Subcutaneous adipose tissue (tissue), 4 donors: ENCODE measurements around the gene ANKRD50. TPM values are rescaled to one million over a fixed set of nuclear protein-coding genes. Genes with fewer than 3 reads are reported as not detected.

Experiments used
- CTCF ChIP-seq: fragments of 450-650 bp; IDR thresholded peaks from one replicate; pipeline ENCODE4 v1.5.1; 2016; ENCODE audit warnings: low read depth, mild to moderate bottlenecking, control low read depth, antibody characterized with exemption, moderate library complexity
- total RNA-seq, 4 donors: library from RNA; depleted of rRNA; stranded (reverse); fragments of >200 nt; gene quantifications; one replicate each; pipeline ENCODE4 v1.1.0, GENCODE V29; 2016

The ANKRD50 gene
- total RNA-seq, 4 donors from 2014 or later: 12.6 to 18.0 (median 16.0) TPM

DNA sequence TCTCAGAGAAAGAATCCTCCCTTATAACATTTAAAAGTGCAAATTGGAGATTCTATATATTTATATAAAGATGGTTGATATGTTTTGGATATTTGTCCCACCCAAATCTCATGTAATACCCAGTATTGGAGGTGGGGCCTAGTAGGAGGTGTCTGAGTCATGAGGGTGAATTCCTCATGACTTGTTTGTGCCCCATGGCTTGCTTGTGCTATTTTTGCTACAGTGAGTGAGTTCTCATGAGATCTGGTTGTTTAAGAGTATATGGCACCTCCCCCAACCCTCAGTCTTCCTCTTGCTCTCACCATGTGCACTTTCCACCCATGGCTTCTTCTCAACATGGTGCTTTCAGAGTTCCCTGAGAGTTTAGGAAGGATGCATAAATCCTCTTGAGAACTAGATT, 9.5 kb upstream of the ANKRD50 start:
- no peak for TF ChIP-seq CTCF

GRCh38 chr4:124717101-124717500, 4.6 kb upstream of the ANKRD50 start:
- TF ChIP-seq CTCF: no peak

DNA sequence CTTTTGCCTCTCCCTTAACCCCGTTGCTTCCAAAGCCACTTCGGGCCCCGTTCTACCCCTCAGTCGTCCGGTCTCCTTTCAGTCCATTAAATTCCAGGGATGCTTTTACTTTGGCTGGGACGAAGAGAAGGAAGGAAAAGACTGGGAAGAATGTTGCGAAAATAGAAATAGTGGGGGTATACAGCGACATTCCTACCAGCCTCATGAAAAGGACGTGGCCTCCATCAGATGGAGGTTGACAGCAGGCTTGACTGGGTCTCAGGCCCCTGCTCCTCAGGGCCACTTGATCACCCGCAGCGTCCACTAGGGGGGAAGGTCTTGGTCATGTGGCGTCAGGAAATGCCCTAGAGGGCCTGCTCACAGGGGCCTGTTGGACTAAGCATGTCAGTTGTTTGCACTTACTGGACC, 657 bp upstream of the ANKRD50 start:
- TF ChIP-seq CTCF: no peak

- no peak for TF ChIP-seq CTCF
Observed at GRCh38 chr4:124711471-124712371, 811 bp downstream of the ANKRD50 start.

DNA sequence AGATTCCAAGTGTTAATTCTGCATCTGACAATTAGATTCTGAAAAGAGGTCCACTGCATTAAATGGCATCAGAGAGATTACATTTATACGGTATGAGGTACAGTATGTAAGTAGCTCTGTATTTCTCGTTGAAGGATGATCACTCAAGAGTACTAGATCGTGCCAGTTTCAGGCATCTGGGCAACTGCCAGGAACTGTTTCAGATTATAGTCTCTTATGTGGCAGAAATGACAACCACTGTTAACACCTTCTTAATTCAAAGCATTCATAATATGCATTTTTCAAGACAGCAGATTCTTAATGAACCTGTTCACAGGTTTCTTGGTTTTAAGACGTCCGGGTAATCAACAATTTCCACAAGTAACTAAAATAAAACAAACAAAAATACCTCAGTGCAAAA, 1.6 kb downstream of the ANKRD50 start:
- no peak for TF ChIP-seq CTCF

DNA sequence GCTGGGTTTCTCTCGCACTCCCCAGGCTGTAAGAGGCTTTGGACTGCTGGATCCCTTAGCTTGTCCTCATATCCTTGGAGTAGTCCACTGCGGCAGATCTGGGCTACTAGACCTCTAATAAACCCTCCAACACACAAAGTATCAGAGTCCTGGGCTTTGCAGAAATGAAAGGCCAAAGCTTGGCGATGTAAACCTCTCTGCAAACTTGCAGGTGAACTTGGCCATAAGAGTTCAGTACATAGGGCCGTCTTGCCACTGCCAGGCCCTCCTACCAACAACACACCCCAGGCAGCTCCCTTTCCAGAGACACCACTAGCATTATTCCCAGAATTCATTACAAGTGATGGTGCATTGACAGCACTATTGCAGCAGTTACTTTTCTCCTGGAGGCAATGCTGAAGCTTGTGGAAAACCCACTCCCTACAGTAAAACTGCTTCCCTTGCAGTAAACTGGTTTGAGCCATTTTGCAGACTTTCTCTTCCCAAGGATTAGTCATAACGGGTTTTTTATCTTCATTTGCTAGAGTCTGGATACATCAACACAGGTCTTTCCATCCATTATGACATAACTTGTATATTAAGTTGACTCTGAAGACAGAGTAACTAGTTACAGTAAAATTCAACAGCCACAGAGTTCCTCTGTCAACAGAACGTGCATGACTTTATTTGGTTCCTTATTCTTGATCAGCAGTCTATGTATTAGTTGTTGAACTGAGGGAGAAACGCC, 2.4 kb downstream of the ANKRD50 start:
- TF ChIP-seq CTCF: no peak
